ENCODE measurements around the gene POLR2M. TPM values are rescaled to one million over a fixed set of nuclear protein-coding genes. Genes with fewer than 3 reads are reported as not detected.

POLR2M gene
- total RNA-seq, 1 donor from 2014 or later: 1,069 TPM

GRCh38 chr15:57684491-57685151, 21.9 kb upstream of the POLR2M start:
- Histone ChIP-seq H3K4me2 (no peak overlapping the region), H3K4me1 (no peaks in the 10 kb centered on the region), H3K79me2 (ENCODE audit: low read depth) (no peaks in the 10 kb centered on the region), H4K20me1 (ENCODE audit: low read depth) (no peaks in the 10 kb centered on the region), H3K36me3 (no peaks in the 10 kb centered on the region), H3F3A (ENCODE audit: low read depth) (peaks cover 3% of the 10 kb centered on the region), H3K27me3 (no peaks in the 10 kb centered on the region), H3K9ac (no peak overlapping the region), H2AFZ (replicated peaks) (no peak overlapping the region), H3K27ac (no peak overlapping the region), H3K4me3 (no peak overlapping the region), H3K9me3 (ENCODE audit: low read depth) (no peaks in the 10 kb centered on the region)
- Mint-ChIP-seq H3K36me3 (no peaks in the 10 kb centered on the region), H3K27me3 (ENCODE audit: insufficient read depth, low read depth) (no peaks in the 10 kb centered on the region), H3K9me3 (no peaks in the 10 kb centered on the region), H3K27ac (peak overlapping the region; percentile 36), H3K4me1 (peaks cover 4% of the 10 kb centered on the region), H3K4me3 (no peak overlapping the region)
- TF ChIP-seq EZH2phosphoT487 (IDR thresholded peaks at IDR 0.05) (no peak), CTCF (IDR thresholded peaks at IDR 0.05) (no peak), EZH2 (IDR thresholded peaks at IDR 0.05) (no peak)
- DNase-seq (ENCODE audit: low spot score): no peak

GRCh38 chr15:57685306-57686095, 21.0 kb upstream of the POLR2M start:
- no peak overlapping the region for H3K4me2 ChIP-seq
- no peak overlapping the region for H3K4me3 ChIP-seq
- TF ChIP-seq CTCF (IDR thresholded peaks at IDR 0.05): no peak
- TF ChIP-seq EZH2 (IDR thresholded peaks at IDR 0.05): no peak
- TF ChIP-seq EZH2phosphoT487 (IDR thresholded peaks at IDR 0.05): no peak
- peak overlapping the region; percentile 74 for H2AFZ ChIP-seq (replicated peaks)
- no peaks in the 10 kb centered on the region for H3K27me3 Mint-ChIP-seq (ENCODE audit: insufficient read depth, low read depth)
- no peaks in the 10 kb centered on the region for H3K9me3 ChIP-seq (ENCODE audit: low read depth)
- no peak overlapping the region for H3K4me3 Mint-ChIP-seq
- H3F3A ChIP-seq (ENCODE audit: low read depth): peaks cover 3% of the 10 kb centered on the region
- no peak overlapping the region for H3K27ac Mint-ChIP-seq
- peaks cover 4% of the 10 kb centered on the region for H3K4me1 Mint-ChIP-seq
- no peaks in the 10 kb centered on the region for H3K9me3 Mint-ChIP-seq
- no peaks in the 10 kb centered on the region for H3K36me3 ChIP-seq
- H3K4me1 ChIP-seq: no peaks in the 10 kb centered on the region
- H3K36me3 Mint-ChIP-seq: no peaks in the 10 kb centered on the region
- H4K20me1 ChIP-seq (ENCODE audit: low read depth): no peaks in the 10 kb centered on the region
- H3K27me3 ChIP-seq: no peaks in the 10 kb centered on the region
- H3K9ac ChIP-seq: no peak overlapping the region
- DNase-seq (ENCODE audit: low spot score): no peak
- H3K27ac ChIP-seq: no peak overlapping the region
- H3K79me2 ChIP-seq (ENCODE audit: low read depth): no peaks in the 10 kb centered on the region

GRCh38 chr15:57686657-57687056, 19.9 kb upstream of the POLR2M start:
- H3K4me1 ChIP-seq: no peaks in the 10 kb centered on the region
- no peak overlapping the region for H3K27ac Mint-ChIP-seq
- H3K4me1 Mint-ChIP-seq: peaks cover 4% of the 10 kb centered on the region
- TF ChIP-seq EZH2 (IDR thresholded peaks at IDR 0.05) (no peak), EZH2phosphoT487 (IDR thresholded peaks at IDR 0.05) (no peak), CTCF (IDR thresholded peaks at IDR 0.05) (no peak)
- H3F3A ChIP-seq (ENCODE audit: low read depth): peaks cover 3% of the 10 kb centered on the region
- no peak overlapping the region for H3K9ac ChIP-seq
- no peak overlapping the region for H2AFZ ChIP-seq (replicated peaks)
- no peak overlapping the region for H3K27ac ChIP-seq
- H3K4me2 ChIP-seq: no peak overlapping the region
- H3K4me3 ChIP-seq: no peak overlapping the region
- no peaks in the 10 kb centered on the region for H3K36me3 ChIP-seq
- no peaks in the 10 kb centered on the region for H3K27me3 Mint-ChIP-seq (ENCODE audit: insufficient read depth, low read depth)
- no peaks in the 10 kb centered on the region for H3K9me3 Mint-ChIP-seq
- H3K4me3 Mint-ChIP-seq: no peak overlapping the region
- H3K79me2 ChIP-seq (ENCODE audit: low read depth): no peaks in the 10 kb centered on the region
- H3K9me3 ChIP-seq (ENCODE audit: low read depth): no peaks in the 10 kb centered on the region
- no peaks in the 10 kb centered on the region for H4K20me1 ChIP-seq (ENCODE audit: low read depth)
- H3K27me3 ChIP-seq: no peaks in the 10 kb centered on the region
- no peak for DNase-seq (ENCODE audit: low spot score)
- no peaks in the 10 kb centered on the region for H3K36me3 Mint-ChIP-seq
